C4-2B (cell line): ENCODE results near the gene PRKCH.

ENCODE experiments used
- ZFX ChIP-seq: fragments of 450-650 bp; IDR thresholded peaks from 2 replicates; pipeline ENCODE4 v1.6.1; 2017
- TF ChIP-seq, protein P1 (sequence below): fragments of 450-650 bp; conservative IDR thresholded peaks from 2 replicates; pipeline ENCODE4 v1.5.1; 2017; ENCODE audit warnings: mild to moderate bottlenecking

- TF ChIP-seq, protein P1, sequence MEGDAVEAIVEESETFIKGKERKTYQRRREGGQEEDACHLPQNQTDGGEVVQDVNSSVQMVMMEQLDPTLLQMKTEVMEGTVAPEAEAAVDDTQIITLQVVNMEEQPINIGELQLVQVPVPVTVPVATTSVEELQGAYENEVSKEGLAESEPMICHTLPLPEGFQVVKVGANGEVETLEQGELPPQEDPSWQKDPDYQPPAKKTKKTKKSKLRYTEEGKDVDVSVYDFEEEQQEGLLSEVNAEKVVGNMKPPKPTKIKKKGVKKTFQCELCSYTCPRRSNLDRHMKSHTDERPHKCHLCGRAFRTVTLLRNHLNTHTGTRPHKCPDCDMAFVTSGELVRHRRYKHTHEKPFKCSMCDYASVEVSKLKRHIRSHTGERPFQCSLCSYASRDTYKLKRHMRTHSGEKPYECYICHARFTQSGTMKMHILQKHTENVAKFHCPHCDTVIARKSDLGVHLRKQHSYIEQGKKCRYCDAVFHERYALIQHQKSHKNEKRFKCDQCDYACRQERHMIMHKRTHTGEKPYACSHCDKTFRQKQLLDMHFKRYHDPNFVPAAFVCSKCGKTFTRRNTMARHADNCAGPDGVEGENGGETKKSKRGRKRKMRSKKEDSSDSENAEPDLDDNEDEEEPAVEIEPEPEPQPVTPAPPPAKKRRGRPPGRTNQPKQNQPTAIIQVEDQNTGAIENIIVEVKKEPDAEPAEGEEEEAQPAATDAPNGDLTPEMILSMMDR: no peak
- no peak for TF ChIP-seq ZFX
These were observed 240.4 kb downstream of the PRKCH start for GRCh38 chr14:61561657-61562276.
